HG02852 (cell line): Measurements from ENCODE around the gene INCENP.
"Not testable (repeated sequence)": the region's sequence is repeated elsewhere in the genome, so short reads cannot be mapped to it uniquely, and the experiment has no call there.

Experiments used
- ATAC-seq: cut with Tn5 transposase; IDR thresholded peaks from one replicate; pipeline ENCODE4 v1.9.1; 2021; ENCODE audit warnings: mild to moderate bottlenecking, moderate library complexity; ENCODE audit not compliant: unreplicated experiment

INCENP gene

GRCh38 chr11:62169448-62169847 is 45.6 kb downstream of the INCENP start:
- no peak for ATAC-seq

DNA sequence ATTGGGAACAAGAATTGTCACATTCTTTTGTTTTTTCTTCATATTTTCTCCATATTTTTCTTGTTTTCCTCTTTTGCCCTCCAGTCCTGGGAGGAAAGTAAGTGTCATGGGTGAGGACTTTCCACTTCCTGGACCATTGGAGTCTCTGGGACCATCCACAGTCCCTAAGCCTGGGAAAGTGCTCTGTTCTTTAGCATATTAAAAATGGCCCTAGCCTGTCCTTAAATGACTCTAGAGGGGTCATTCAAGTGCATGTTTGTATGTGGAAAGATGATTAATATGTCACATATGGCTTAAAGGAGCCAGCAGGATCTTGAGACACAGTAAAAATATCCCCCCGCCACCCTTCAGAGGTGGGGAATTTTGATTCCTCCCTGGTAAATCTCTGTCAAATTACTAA is 46.1 kb downstream of the INCENP start:
- ATAC-seq: no peak

DNA sequence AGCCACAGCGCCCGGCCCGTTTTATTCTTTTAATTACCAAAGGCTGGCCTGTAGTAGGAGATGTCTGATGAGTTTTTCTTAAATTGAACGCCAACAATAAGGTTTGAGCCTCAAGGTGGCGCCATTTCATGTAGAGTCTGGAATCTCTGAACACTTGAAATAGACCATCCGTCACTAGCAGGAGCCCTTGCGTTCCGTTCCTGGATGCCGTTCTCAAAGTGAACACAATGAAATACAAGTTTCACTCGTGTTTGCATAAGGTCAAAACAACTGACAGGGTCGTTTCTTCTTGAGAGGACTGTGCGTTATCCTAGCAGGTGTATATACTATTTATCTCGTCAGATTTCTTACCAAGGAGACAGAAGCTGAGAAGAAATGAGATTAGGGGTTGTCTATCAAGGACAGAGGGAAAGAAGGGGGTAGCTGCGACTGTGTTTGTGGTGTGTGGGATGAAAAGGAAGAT is 47.5 kb downstream of the INCENP start:
- ATAC-seq: no peak

DNA sequence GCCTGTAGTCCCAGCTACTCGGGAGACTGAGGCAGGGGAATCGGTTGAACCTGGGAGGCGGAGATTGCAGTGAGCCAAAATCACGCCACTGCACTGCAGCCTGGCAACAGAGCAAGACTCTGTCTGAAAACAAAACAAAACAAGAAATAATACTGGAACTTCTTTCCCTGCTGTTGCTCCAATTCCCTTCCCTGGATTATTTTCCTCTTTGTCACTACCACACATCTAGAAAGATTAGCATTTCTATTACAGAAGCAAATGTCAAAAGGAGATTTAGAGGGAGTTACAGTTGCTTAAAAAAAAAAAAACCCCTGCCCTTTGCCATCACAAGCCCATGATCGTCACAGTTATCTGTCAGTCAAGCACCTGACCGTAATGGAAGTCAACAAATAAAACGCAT is 48.5 kb downstream of the INCENP start:
- no peak for ATAC-seq

DNA sequence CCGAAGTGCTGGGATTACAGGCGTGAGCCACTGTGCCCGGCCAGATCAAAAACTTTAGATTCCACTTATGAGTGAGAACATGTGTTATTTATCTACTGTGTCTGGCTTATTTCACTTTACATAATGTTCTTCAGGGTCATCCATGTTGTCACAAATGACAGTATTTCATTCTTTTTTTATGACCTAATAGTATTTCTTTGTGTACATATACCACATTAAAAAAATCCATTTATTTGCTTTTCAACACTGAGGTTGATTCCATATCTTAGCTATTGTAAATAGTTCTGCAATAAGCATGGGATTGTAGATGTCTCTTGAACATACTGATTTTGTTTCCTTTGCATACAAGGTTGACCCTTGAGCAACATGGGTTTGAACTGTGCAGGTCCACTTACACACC is 53.0 kb downstream of the INCENP start:
- no peak for ATAC-seq

GRCh38 chr11:62179995-62180394 is 56.2 kb downstream of the INCENP start:
- no peak for ATAC-seq

DNA sequence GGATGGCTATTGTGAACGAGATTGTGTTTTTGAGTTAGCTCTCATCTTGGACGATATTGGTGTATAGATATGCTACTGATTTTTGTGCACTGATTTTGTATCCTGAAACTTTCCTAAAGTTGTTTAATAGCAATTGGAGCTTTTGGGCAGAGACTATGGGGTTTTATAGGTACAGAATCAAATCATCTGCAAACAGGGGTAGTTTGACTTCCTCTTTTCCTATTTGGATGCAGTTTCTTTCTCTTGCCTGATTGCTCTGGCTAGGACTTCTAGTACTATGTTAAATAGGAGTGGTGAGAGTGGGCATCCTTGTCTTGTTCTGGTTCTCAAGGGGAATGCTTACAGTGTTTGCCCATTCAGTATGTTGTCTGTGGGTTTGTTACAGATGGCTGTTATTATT is 57.3 kb downstream of the INCENP start:
- no peak for ATAC-seq

- ATAC-seq: no peak
Measured at GRCh38 chr11:62182147-62182891, 58.5 kb downstream of the INCENP start.

- ATAC-seq: no peak
Measured at GRCh38 chr11:62186195-62186594, 62.4 kb downstream of the INCENP start.

- no peak for ATAC-seq
Measured at GRCh38 chr11:62190011-62190410, 66.2 kb downstream of the INCENP start, which contains the start of gene SCGB1D1. TSS of gene SCGB1D1 (plus strand) at chr11:62190216. CDS start at chr11:62190285, 69 bp downstream.

DNA sequence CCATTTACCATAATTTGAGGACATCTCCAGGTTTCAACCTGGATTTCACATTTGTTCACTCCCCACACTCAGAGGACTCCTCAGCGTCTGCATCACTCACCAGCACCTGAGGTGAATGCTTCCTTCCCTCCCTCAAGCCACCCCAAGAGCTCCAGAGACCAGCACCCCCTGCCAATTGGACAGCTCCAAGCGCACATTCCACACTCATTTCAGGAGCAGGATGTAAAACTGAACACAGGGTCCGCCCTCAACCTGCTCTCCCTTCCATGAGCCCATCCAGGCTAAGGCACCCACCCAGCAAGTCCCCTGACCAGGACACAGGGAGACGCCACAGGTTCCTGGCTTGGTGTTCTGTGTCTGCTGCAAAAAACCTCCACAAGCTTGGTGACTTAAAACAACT is 70.1 kb downstream of the INCENP start:
- ATAC-seq: no peak

GRCh38 chr11:62195010-62195409 is 71.2 kb downstream of the INCENP start:
- ATAC-seq: not testable (repeated sequence)

DNA sequence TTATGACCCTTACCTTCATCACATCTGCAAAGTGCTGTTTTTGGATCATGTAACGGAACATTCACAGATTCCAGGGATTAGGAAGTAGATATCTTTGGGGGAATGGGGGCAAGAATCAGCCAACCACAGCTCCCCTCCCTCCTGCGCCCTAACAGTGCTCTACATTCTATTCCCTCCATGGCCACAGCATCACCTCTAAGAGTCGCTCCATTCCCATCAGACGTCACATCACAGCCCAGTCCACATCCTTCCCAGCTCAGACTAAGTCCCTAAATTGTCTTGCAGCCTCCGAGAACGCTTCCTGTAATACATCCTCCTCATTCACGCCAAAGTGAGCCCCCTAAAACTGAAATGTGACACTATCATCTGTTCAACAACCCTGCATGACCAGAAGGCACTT is 72.1 kb downstream of the INCENP start:
- ATAC-seq: no peak

DNA sequence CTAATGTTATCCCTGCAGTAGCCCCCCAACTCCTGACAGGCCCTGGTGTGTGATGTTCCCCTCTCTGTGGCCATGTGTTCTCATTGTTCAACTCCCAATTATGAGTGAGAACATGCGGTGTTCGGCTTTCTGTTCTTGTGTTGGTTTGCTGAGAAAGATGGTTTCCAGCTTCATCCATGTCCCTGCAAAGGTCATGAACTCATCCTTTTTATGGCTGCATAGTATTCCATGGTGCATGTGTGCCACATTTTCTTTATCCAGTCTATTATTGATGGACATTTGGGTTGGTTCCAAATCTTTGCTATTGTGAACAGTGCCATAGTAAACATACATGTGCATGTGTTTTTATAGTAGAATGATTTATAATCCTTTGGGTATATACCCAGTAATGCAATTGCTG is 73.6 kb downstream of the INCENP start:
- not testable (repeated sequence) for ATAC-seq

DNA sequence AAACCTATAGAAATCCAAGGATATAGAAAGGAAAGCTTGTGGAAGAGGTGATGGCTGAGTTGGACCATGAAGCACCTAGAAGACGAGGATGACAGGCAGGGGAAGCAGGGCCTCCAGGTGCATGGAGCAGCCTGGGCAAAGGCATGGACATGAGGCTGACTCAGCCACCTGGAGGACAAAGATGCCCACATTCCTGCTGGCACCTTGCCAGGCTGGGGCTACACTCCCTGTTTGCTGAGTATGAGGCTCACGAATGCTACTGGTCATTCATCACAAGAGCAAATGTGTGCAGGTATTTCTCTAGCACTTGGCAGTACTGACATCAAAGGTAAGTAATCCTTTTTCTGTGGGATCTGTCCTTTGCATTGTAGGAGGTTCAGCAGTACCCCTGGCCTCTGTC is 77.6 kb downstream of the INCENP start:
- no peak for ATAC-seq
